A204.1 (cell line): ENCODE measurements around the gene OR8B3.
"Not testable (repeated sequence)": the region's sequence is repeated elsewhere in the genome, so short reads cannot be mapped to it uniquely, and the experiment has no call there.

ENCODE experiments used
- FAIRE-seq: peaks from 2 replicates; lab custom pipeline; 2012; peaks lifted over from hg19 to GRCh38; lab: Jason Lieb, UNC

The OR8B3 gene, protein sequence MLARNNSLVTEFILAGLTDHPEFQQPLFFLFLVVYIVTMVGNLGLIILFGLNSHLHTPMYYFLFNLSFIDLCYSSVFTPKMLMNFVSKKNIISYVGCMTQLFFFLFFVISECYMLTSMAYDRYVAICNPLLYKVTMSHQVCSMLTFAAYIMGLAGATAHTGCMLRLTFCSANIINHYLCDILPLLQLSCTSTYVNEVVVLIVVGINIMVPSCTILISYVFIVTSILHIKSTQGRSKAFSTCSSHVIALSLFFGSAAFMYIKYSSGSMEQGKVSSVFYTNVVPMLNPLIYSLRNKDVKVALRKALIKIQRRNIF

DNA sequence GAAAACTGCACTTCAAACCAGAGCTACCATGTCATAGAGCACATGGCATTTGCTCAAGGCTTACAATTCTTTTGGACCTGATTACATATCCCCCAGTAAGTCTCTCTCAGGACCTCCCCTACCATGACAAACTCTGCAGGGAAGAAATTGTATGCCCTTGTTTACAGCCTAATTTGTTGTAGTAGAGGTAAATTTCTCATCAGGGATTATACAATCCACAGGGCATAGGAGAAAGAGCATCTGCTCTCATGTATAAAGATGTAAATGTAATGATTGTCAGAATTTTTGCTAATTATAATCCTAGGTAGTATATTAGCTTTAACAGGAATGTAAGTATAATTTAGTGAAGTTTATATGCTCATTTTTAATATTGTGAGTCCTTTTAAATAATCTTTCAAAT, at the start of gene OR8B3:
OR8B3 (minus strand) TSS at position 101 of the 400 bp plus-strand sequence. CDS start 1,673 bp downstream, outside the sequence.
- FAIRE-seq: no peak

DNA sequence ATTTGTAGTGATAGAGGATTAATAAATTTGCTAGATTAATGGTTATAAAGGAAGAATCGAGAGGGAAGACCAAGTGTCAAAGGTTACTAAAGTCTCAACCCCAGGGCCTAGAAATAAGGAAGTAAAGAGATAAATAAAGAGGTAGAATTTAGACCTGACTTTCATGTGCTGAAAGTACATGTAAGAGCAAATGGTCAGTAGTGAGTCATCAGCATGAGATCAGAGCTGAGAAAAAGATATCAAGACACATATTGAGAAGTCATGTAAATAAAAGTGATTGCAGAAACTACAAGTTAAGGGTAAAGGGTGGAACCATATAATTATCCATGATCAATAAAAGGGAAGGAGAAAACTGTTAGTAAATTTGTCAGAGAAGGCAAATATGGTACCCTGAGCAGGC, 48.1 kb upstream of the OR8B3 start:
- FAIRE-seq: no peak

DNA sequence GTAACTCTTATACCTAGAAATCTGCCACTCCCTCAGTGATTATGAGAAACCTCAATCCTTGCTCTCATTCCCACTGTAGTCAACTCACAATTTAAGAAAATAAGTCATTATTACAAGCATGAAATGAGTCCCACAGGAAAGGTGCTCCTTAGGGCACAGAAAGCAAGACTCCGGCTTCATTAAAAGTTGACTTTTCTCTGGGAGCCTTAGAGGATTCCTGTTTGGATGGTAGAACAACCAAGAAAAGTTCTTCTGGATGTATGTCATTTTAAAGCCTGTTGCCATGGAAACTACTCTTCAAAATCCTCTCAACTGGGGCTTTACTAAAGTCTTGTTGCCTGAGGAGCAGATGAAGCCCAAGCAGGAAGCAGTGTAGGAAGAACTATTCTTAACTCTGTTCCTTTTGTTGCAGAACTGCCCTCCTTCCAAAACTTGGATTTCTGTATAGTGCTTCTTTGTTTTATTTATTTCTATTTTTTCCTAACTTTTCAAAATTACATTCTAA, 46.9 kb upstream of the OR8B3 start, which contains the start of gene OR8B8:
OR8B8 (minus strand) TSS at position 51 of the 505 bp plus-strand sequence. CDS start 4,611 bp downstream, outside the sequence.
- no peak for FAIRE-seq

DNA sequence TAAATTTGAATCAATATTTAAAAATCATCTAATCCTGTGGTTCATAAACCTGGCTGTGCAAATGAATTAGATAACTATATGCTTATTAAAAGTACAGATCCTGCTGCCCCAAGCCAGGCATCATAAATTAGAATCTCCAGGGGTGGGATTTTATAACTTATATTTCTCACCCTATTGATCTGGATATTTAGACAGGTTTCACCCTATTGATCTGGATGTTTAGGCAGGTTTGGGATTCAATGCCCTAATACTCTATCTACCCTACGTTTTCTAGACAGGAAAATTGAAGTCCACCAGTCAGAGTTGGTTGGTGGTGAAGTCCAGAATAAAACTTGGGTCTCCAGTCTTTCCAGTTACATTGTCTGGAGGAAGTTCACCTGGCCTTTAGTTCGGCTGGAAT, 44.0 kb upstream of the OR8B3 start:
- FAIRE-seq: no peak

DNA sequence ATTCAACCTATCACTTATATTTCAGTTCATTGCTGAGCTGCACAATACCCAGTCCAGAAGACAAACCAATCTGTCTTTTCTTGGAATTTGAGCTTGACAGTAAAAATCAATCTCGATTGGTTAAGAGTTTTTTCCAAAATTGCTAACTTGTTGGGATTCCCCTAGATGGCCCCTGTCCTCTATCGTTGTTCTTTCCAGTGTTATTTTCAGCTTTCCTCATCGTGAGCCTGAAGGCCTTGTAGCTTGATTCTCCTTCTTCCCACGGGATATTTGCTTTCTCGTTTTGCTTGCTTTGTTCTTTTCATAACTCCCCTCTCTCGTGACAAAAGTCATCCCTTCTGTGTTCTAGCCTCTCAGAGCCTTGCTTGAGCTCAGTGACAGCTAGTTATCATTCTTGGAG, 43.6 kb upstream of the OR8B3 start:
- FAIRE-seq: no peak

DNA sequence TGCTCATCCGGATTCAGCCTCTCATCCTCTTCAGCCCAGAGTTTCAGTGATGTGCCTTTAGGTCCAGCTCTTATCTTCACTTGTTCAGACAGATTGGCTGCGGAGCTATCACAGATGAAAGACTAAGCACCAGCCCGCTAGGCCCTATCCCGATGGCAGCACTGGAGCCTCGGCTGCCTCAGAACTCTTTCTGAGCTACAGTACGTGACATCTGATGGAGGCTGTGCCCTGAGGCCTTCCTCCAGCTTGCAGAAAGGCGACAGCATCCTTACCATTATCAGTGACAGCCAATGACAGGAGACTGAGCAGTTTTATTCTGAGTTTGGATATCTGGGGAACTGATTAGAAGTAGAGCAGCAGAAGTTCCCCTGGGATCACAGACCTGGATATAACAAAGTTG, 42.7 kb upstream of the OR8B3 start:
- no peak for FAIRE-seq

DNA sequence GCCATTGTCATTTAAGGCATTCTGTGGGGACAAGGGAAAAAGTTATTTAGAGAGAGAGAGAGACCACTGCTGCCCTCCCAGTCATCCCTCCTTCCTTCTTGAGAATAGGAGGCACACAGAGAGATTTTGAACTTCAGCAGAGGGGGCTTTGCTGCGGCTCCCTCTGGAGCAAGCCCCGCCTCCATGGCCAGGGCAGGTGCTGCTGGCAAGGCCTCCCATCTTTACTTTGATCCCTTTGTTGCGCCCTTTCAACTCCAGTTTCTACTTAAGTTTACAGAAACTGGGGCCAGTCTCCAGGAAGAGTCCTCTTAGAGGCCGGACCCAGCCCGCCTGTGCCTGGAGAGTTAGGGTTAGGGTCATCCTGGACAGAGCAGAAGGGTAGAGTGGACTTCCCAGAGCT, 42.3 kb upstream of the OR8B3 start:
- FAIRE-seq: no peak

DNA sequence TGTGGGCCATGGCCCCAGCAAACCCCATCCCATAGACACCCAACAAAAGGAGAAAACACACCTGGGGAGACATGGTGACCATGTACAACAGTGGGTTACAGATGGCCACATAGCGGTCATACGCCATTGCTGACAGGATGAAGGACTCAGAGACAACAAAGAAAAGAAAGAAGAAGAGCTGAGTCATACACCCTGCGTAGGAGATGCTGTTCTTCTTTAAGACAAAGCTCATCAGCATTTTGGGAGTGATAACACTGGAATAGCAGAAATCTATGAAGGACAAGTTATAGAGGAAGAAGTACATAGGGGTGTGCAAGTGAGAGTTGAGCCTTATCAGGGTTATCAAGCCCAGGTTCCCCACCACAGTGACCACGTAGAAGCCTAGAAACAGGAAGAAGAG, 41.8 kb upstream of the OR8B3 start:
- no peak for FAIRE-seq

DNA sequence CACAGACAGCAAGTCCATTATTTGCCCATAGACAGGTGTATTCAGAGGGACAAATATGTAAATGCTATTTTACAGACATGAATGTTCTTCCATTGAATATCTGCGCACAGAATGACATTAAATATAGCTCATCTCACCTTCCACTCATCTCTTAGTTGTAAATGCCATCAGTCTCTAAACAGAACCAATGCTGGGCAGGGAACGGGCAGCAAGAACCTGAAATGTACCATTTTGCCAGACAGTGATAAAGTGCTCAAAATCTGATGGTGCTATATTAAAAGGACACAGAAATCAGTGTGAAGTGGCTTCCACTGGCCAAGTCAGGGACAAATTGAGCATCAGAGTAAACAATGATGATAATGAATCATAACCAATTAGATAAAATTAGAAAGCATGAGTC, 35.9 kb upstream of the OR8B3 start:
- no peak for FAIRE-seq

DNA sequence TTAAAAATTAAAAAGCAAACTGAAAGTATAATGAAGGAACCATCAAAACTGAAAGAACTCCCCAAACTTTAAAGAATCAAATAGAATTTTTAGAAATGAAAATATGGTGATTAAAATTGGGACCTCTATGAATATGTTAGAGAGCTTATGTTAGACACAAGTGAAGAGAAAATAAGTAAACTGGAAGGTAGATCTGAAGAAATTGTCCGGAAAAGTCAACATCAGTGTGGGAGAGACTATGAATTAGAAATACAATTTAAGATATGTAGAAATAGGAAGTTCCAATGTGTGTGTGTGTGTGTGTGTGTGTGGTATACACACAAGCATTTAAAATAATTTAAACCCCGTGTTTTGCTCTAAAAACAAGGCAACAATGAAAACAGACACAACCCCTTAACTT, 30.8 kb upstream of the OR8B3 start:
- FAIRE-seq: no peak

DNA sequence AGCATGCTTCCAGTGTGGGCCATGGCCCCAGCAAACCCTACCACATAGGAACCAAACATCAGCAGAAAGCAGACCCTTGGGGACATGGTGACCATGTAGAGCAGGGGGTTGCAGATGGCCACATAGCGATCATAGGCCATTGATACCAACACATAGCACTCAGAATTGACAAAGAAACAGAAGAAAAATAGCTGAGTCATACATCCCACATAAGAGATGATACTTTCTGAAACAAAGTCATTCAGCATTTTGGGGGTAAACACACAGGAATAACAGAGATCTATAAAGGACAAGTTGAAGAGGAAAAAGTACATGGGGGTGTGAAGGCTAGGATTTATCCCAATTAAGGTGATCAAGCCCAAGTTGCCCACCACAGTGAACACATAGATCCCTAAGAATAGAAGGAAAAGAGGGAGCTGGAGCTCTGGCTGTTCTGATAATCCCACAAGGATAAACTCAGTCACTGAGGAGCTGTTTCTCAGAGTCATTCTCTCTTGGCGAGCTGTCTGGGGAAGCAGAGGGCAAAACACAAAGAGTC, 25.6 kb upstream of the OR8B3 start, which contains the start of gene OR8B4:
OR8B4 (minus strand) TSS at position 488 of the 538 bp plus-strand sequence; CDS start at position 488, 0 bp downstream.
- FAIRE-seq: no peak

DNA sequence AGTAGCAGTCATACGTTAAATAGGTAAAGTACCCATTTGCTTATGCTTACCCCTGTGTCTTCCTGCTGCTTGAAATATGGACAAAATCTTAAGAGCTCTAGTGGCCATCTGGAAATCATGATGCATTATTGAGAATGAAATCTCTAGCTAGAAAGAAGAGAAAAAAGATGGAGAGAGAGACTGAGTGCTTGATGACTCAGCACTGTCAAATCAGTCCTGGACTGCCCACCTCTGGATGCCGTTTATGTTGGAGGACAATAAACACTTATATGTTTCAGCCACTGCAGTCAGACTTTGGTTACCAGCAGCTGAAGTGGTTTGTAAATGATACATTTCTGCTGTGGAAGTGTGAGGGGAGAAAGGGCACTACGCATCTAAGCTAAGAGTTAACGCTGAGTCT, 22.2 kb upstream of the OR8B3 start:
- no peak for FAIRE-seq

DNA sequence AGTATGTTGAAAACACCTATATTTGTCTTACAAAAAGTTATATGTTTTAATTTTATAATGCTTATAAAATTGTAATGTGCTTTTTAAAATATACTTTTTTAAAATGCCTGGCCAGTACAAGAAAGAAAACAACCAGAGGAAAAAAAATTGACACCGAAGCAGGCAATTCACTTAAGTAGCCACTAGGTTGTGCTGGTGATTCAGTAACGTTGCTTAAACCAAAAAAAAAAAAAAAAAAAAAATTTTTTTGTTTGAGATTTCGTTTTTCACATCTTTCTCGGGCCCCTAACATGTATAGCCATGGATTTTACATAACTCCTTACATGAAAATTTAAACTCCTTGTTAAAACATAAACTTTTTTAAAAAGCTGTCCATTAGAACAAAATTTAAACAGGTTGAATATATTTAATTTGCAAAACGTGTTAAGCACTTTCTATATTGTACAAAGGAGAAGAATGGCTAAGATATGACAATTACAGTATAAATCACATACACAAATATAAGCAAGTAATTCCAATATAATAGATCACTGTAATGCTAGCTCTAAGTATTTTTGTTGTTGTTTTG, 16.6 kb upstream of the OR8B3 start:
- FAIRE-seq: peak; percentile 92

DNA sequence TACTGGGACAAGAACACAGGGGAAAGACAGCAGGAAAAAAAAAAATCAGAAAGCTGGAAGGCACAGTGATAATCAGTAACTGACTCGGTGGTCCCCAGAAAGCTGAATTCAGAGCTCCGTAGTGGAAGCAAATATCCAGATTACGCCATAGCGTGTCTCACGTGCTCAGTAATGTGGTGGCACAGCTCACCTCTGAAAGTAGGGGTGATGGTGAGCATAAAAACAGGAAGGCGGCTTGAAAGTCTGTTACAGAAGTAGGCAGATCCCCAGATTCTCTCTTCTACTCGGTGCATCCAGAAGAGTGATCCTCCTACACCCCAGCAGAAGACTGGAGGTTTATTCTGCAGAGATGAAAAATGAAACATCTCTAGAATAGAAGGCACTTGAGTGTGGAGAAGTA, 11.1 kb upstream of the OR8B3 start:
- no peak for FAIRE-seq

DNA sequence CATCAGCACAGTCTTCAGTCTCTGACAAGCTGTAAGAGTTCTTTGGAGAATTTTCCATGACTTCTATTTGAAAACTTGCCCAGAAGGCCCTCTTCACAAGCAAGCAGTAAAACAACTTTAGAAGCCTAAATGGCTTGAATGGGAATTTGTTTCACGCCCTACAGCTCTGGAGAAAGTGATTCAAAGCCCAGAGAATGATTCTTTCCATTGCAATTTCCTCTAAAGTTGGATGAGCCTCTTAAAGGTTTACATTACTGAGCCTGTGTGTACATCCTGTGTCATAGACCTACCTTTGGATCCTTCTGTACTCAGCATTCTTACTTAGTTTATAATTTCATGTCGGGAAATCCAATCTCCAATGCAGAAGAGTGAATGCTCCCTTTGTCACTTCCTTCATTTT, 6.8 kb upstream of the OR8B3 start:
- FAIRE-seq: no peak

DNA sequence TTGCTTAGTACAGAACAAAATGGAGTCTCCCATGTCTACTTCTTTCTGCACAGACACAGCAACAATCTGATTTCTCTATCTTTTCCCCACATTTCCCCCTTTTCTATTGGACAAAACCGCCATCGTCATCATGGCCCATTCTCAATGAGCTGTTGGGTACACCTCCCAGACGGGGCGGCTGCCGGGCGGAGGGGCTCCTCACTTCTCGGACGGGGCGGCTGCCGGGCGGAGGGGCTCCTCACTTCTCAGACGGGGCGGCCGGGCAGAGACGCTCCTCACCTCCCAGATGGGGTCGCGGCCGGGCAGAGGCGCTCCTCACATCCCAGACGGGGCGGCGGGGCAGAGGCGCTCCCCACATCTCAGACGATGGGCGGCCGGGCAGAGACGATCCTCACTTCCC, 4.4 kb upstream of the OR8B3 start:
- FAIRE-seq: not testable (repeated sequence)

DNA sequence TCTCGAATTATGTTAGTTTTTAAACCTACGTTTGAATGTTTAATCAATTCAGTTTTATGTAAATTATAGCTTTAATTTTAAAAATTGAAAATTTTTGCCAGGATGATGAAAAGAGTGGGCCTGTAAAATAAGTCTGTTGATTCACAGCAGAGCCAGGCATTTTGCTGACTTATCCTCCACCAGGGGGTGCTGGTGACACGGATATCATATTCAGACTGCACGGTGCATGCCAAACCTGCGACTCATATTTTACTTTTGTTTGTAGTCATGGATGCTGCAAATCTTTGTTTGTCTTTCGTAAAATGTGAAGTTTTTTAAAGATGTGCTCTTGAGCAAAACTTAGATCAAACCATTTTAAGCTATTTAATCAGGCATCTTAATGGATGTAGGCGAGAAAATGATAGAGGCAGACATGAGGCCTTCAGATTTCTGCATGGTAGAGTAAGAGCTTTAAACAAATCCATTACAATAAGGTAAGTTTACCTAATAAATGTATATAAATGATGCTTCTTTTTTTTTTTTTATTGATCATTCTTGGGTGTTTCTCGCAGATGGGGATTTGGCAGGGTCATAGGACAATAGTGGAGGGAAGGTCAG, 3.6 kb upstream of the OR8B3 start:
- FAIRE-seq: peak; percentile 91

DNA sequence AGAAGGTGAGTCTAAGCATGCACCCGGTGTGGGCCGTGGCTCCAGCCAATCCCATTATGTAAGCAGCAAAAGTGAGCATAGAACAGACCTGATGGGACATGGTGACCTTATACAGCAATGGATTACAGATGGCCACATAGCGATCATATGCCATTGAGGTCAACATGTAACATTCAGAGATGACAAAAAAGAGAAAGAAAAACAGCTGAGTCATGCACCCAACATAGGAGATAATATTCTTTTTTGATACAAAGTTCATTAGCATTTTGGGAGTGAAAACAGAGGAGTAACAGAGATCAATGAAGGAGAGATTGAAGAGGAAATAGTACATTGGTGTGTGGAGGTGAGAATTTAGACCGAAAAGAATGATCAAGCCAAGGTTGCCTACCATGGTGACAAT, 2.0 kb downstream of the OR8B3 start:
- FAIRE-seq: not testable (repeated sequence)

DNA sequence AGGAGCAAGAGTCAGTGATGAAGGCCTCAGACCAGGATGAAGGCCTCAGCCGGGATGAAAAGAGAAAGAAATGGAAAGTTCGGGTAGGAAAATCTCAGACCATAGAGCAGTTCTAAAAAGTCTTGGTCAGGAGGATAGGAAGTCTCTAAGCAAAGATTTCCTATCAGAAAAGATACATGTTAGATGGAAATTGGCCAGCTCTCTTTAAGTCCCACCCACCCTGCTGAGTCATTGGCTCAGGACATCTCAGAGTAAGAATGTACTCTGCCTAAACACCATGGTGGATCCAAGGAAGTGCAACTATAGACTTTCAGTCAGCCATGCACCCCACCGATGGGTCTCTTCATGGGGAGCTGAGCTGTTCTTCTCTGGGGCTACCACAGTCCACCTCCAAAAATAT, 4.4 kb downstream of the OR8B3 start:
- no peak for FAIRE-seq

DNA sequence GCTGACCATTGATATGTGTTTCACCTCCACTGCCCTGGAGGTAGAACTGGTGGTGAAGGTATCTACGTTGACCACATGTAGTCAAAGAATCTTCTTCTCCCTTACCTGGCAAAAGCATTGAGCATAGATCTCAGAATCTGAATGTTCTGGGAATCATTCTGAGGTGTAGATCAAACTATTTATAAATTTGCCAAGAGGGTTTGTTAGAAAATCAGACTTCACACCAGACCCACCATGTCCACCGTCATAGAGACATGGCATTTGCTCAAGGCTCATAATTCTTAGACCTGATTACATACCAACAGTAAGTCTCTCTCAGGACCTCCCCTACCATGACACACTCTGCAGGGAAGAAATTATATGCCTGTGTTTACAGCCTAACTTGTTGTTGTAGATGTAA, 14.4 kb downstream of the OR8B3 start, which contains the start of gene OR8B2:
OR8B2 (minus strand) TSS at position 101 of the 400 bp plus-strand sequence. CDS start 1,156 bp downstream, outside the sequence.
- no peak for FAIRE-seq

DNA sequence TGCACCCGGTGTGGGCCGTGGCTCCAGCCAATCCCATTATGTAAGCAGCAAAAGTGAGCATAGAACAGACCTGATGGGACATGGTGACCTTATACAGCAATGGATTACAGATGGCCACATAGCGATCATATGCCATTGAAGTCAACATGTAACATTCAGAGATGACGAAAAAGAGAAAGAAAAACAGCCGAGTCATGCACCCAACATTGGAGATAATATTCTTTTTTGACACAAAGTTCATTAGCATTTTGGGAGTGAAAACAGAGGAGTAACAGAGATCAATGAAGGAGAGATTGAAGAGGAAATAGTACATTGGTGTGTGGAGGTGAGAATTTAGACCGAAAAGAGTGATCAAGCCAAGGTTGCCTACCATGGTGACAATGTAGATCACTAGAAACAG, 16.0 kb downstream of the OR8B3 start:
- not testable (repeated sequence) for FAIRE-seq

DNA sequence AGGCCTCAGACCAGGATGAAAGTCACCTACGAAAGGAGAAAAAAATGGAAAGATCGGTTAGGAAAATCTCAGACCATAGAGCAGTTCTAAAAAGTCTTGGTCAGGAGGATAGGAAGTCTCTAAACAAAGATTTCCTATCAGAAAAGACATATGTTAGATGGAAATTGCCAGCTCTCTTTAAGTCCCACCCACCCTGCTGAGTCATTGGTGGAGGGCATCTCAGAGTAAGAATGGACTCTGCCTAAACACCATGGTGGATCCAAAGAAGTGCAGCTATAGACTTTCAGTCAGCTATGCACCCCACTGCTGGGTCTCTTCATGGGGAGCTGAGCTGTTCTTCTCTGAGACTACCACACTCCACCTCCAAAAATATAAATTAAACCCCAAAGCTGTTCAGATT, 18.2 kb downstream of the OR8B3 start:
- FAIRE-seq: no peak

DNA sequence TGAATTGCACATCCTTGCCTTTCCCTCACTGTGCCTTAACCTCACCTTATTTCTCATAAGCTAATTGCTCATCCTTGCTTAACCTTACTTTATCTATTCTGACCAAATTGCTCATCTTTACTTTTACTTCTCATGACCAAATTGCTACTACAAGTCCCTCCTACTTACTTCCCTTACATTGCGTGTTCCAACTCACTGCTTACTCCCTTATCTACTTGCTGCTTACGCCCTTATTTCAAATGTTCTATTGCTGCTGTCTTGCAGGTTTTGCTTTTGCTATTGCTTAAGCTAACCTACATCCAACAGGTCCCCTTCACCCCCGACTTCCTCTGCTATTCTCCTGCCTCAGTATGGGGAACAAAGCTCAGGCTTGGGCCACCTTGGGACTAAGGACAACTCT, 22.5 kb downstream of the OR8B3 start:
- FAIRE-seq: no peak
